Kidney (tissue), 14 donors: ENCODE data around the gene TADA2B. TPM values are rescaled to one million over a fixed set of nuclear protein-coding genes. Genes with fewer than 3 reads are reported as not detected.

ENCODE experiments used
- DNase-seq, 5 donors: peaks; one replicate each; pipeline ENCODE4 v3.0.0-alpha.2; 2013 to 2020
- FAIRE-seq: peaks from 2 replicates; lab custom pipeline; 2012; peaks lifted over from hg19 to GRCh38; lab: Jason Lieb, UNC
- H3K27ac ChIP-seq, 2 donors: one replicate each; pipeline ENCODE4 v1.7.0; 2013; ENCODE audit warnings: low read depth in 2 of 2, low read length in 2 of 2, inconsistent platforms in 1 of 2
- H3K27me3 ChIP-seq: one replicate; pipeline ENCODE4 v1.7.1; 2013; ENCODE audit warnings: low read length, inconsistent platforms; ENCODE audit not compliant: control insufficient read depth, insufficient read depth
- H3K36me3 ChIP-seq, 3 donors: one replicate each; pipeline versions ENCODE4 v1.7.0 to v1.7.1; 2013; ENCODE audit warnings: low read length in 3 of 3, control low read depth in 1 of 3, inconsistent platforms in 1 of 3; ENCODE audit not compliant: insufficient read depth in 3 of 3, control insufficient read depth in 2 of 3
- H3K4me1 ChIP-seq, 3 donors: one replicate each; pipeline versions ENCODE4 v1.7.0 to v1.7.1; 2013; ENCODE audit warnings: low read length in 3 of 3, inconsistent platforms in 1 of 3, low read depth in 1 of 3; ENCODE audit not compliant: control insufficient read depth in 2 of 3, insufficient read depth in 2 of 3
- H3K4me3 ChIP-seq, 3 donors: one replicate each; pipeline versions ENCODE4 v1.7.0 to v1.8.1; 2013; ENCODE audit warnings: low read length in 3 of 3, control low read depth in 1 of 3, inconsistent platforms in 1 of 3
- H3K9ac ChIP-seq, 3 donors: one replicate each; pipeline versions ENCODE4 v1.7.0 to v1.7.1; 2013; ENCODE audit warnings: low read length in 3 of 3, control low read depth in 1 of 3, inconsistent platforms in 1 of 3
- H3K9me3 ChIP-seq, 3 donors: one replicate each; pipeline versions ENCODE4 v1.7.0 to v1.7.1; 2013; ENCODE audit warnings: low read length in 3 of 3, control low read depth in 1 of 3, inconsistent platforms in 1 of 3; ENCODE audit not compliant: control insufficient read depth in 2 of 3, insufficient read depth in 1 of 3
- CTCF ChIP-seq: IDR thresholded peaks from 3 replicates; pipeline ENCODE4 v1.5.1; 2012; ENCODE audit warnings: mild to moderate bottlenecking, moderate library complexity, borderline replicate concordance; ENCODE audit not compliant: insufficient read depth; ENCODE audit errors: extremely low read depth
- intact Hi-C: fragments of 100-400 bp; cut with DNase I; formaldehyde crosslinking; loops from one replicate; pipeline ENCODE4 v1.11.1; 2022
- polyA plus RNA-seq: library from polyadenylated mRNA; stranded (reverse); fragments of 350-450 nt; fragmentation: Illumina TruSeq; extraction: RNeasy Lipid Tissue Mini Kit (QIAGEN cat#74804); gene quantifications from one replicate; pipeline ENCODE4 v1.2.3, GENCODE V29; 2014; ENCODE audit warnings: low read depth, low replicate concordance; ENCODE audit not compliant: insufficient read depth
- total RNA-seq: library from RNA; stranded (reverse); fragmentation: NEBNext Ultra II Directional; extraction: Animal tissue kit (Norgen Biotek cat#: 25700); gene quantifications from one replicate; pipeline ENCODE4 v1.2.1, GENCODE V29; 2021
- donor health status: control.
- donor health status: control.
- donor health status: control.
- donor health status: control.
- donor health status: control.
- donor health status: DM: yes; HTN: yes; CAD: no.
- donor health status: Normal renal cell carcinoma (clear cell type).

Gene TADA2B
- total and polyA plus RNA-seq, 2 donors from 2014 or later = 14.2 to 30.5 TPM

- H3K4me1 ChIP-seq = peaks cover 0 to 8% (median 2%) of the 10 kb centered on the region in 3 donors
- no peak for TF ChIP-seq CTCF
- H3K4me3 ChIP-seq = no peak overlapping the region
- no peaks in the 10 kb centered on the region for H3K9me3 ChIP-seq
- DNase-seq = peak in 1 of 5 donors; percentile 32
- FAIRE-seq = no peak
- no peak overlapping the region for H3K27ac ChIP-seq
- intact Hi-C loops = no loop called here
- H3K36me3 ChIP-seq = peaks cover 0 to 49% (median 22%) of the 10 kb centered on the region in 3 donors
- no peaks in the 10 kb centered on the region for H3K27me3 ChIP-seq
- H3K9ac ChIP-seq = no peak overlapping the region
These were observed 35.8 kb upstream of the TADA2B start for GRCh38 chr4:7007142-7007907.

GRCh38 chr4:7007944-7008343, 35.2 kb upstream of the TADA2B start:
- peaks cover 0 to 3% (median 2%) of the 10 kb centered on the region in 3 donors for H3K4me1 ChIP-seq
- intact Hi-C loops = no loop called here
- no peaks in the 10 kb centered on the region for H3K27me3 ChIP-seq
- H3K9ac ChIP-seq = no peak overlapping the region
- FAIRE-seq = no peak
- H3K27ac ChIP-seq = no peak overlapping the region
- TF ChIP-seq CTCF = no peak
- H3K4me3 ChIP-seq = no peak overlapping the region
- peaks cover 0 to 46% (median 17%) of the 10 kb centered on the region in 3 donors for H3K36me3 ChIP-seq
- DNase-seq = peak in 1 of 5 donors; percentile 12
- H3K9me3 ChIP-seq = no peaks in the 10 kb centered on the region

GRCh38 chr4:7009564-7009963, 33.6 kb upstream of the TADA2B start:
- FAIRE-seq = no peak
- peaks cover 0 to 41% (median 17%) of the 10 kb centered on the region in 3 donors for H3K36me3 ChIP-seq

More at GRCh38 chr4:7009564-7009963, 33.6 kb upstream of the TADA2B start:
- H3K4me1 ChIP-seq = peaks cover 0 to 2% (median 0%) of the 10 kb centered on the region in 3 donors
- H3K9me3 ChIP-seq = no peaks in the 10 kb centered on the region
- intact Hi-C loops = no loop called here
- no peak for TF ChIP-seq CTCF
- H3K27ac ChIP-seq = no peak overlapping the region
- no peaks in the 10 kb centered on the region for H3K27me3 ChIP-seq
- no peak overlapping the region for H3K4me3 ChIP-seq
- H3K9ac ChIP-seq = no peak overlapping the region
- DNase-seq = peak in 1 of 5 donors; percentile 13
